ENCODE results near the gene HGFAC. TPM values are rescaled to one million over a fixed set of nuclear protein-coding genes. Genes with fewer than 3 reads are reported as not detected.

Gene HGFAC
- total and polyA plus RNA-seq, 7 donors: 0.22 to 0.55 (median 0.36) TPM; not detected in 2

- H3K4me1 ChIP-seq: peaks cover 0 to 24% (median 17%) of the 10 kb centered on the region in 4 donors
- intact Hi-C loops (cut with DNase I): no loop called here
Measured at GRCh38 chr4:3464911-3465697, 23.3 kb downstream of the HGFAC start.

GRCh38 chr4:3465698-3466671, 24.2 kb downstream of the HGFAC start:
- Histone ChIP-seq H3K27ac (no peak overlapping the region), H3K36me3 (no peaks in the 10 kb centered on the region), H3K9me3 (no peaks in the 10 kb centered on the region), H3K27me3 (peaks cover 9 to 47% (median 9%) of the 10 kb centered on the region in 3 donors), H3K4me3 (no peak overlapping the region), H3K4me1 (peaks cover 0 to 24% (median 17%) of the 10 kb centered on the region in 4 donors)
- TF ChIP-seq CTCF (IDR thresholded peaks at IDR 0.05): no peak
- TF ChIP-seq POLR2A (IDR thresholded peaks at IDR 0.05): no peak
- no peak for TF ChIP-seq EP300 (IDR thresholded peaks at IDR 0.05)
- no peak for TF ChIP-seq POLR2AphosphoS5 (IDR thresholded peaks at IDR 0.05)
- 77 to 81% methylated on average over 41 of the region's 41 CpGs for WGBS, 2 donors
- no peak for DNase-seq
- intact Hi-C loops (cut with DNase I): no loop called here

More at GRCh38 chr4:3464911-3465697, 23.3 kb downstream of the HGFAC start:
- no peaks in the 10 kb centered on the region for H3K9me3 ChIP-seq
- no peak overlapping the region for H3K27ac ChIP-seq
- H3K4me3 ChIP-seq: no peak overlapping the region
- WGBS, 2 donors: 94% methylated on average over 21 of the region's 21 CpGs
- H3K27me3 ChIP-seq: peaks cover 9 to 47% (median 9%) of the 10 kb centered on the region in 3 donors
- no peak for DNase-seq
- TF ChIP-seq POLR2A (IDR thresholded peaks at IDR 0.05) (no peak), EP300 (IDR thresholded peaks at IDR 0.05) (no peak), CTCF (IDR thresholded peaks at IDR 0.05) (no peak), POLR2AphosphoS5 (IDR thresholded peaks at IDR 0.05) (no peak)
- no peaks in the 10 kb centered on the region for H3K36me3 ChIP-seq

- Histone ChIP-seq H3K4me1 (peaks cover 0 to 18% (median 14%) of the 10 kb centered on the region in 4 donors), H3K27me3 (peaks cover 9 to 44% (median 9%) of the 10 kb centered on the region in 3 donors), H3K9me3 (no peaks in the 10 kb centered on the region), H3K36me3 (no peaks in the 10 kb centered on the region), H3K4me3 (no peak overlapping the region), H3K27ac (no peak overlapping the region)
- no peak for DNase-seq
- TF ChIP-seq EP300 (IDR thresholded peaks at IDR 0.05): no peak
- TF ChIP-seq POLR2AphosphoS5 (IDR thresholded peaks at IDR 0.05): no peak
- no peak for TF ChIP-seq POLR2A (IDR thresholded peaks at IDR 0.05)
- no peak for TF ChIP-seq CTCF (IDR thresholded peaks at IDR 0.05)
- intact Hi-C loops (cut with DNase I): no loop called here
- 81 to 87% methylated on average over 40 of the region's 40 CpGs for WGBS, 2 donors
Measured at GRCh38 chr4:3466691-3467600, 25.2 kb downstream of the HGFAC start.

- TF ChIP-seq POLR2A (IDR thresholded peaks at IDR 0.05): no peak
- no peak for TF ChIP-seq EP300 (IDR thresholded peaks at IDR 0.05)
- no peak for TF ChIP-seq POLR2AphosphoS5 (IDR thresholded peaks at IDR 0.05)
- TF ChIP-seq CTCF (IDR thresholded peaks at IDR 0.05): no peak
- WGBS, 2 donors: 84 to 85% methylated on average over 15 of the region's 15 CpGs
- DNase-seq: no peak
- H3K36me3 ChIP-seq: no peaks in the 10 kb centered on the region
- peaks cover 0 to 13% (median 12%) of the 10 kb centered on the region in 4 donors for H3K4me1 ChIP-seq
- no peaks in the 10 kb centered on the region for H3K9me3 ChIP-seq
- H3K4me3 ChIP-seq: no peak overlapping the region
- intact Hi-C loops (cut with DNase I): no loop called here
- H3K27ac ChIP-seq: no peak overlapping the region
- peaks cover 9 to 38% (median 9%) of the 10 kb centered on the region in 3 donors for H3K27me3 ChIP-seq
Measured at GRCh38 chr4:3467601-3468031, 25.8 kb downstream of the HGFAC start.

Data from sigmoid colon (tissue), 7 donors.